MM.1S (cell line): ENCODE results near the gene CREBL2.

Source experiments
- EZH2 ChIP-seq: fragments of 300-600 bp; sonication (generic); optimal IDR thresholded peaks from 2 replicates; pipeline ENCODE3; 2017; ENCODE audit warnings: low read depth, mild to moderate bottlenecking, antibody characterized with exemption, low read length, mixed read lengths
- TF ChIP-seq, protein P1 (sequence below): fragments of 300-600 bp; sonication (generic); IDR thresholded peaks from 2 replicates; pipeline ENCODE4 v1.5.1; 2016; ENCODE audit warnings: antibody characterized with exemption, low read length, mixed read lengths

- TF ChIP-seq, protein P1, sequence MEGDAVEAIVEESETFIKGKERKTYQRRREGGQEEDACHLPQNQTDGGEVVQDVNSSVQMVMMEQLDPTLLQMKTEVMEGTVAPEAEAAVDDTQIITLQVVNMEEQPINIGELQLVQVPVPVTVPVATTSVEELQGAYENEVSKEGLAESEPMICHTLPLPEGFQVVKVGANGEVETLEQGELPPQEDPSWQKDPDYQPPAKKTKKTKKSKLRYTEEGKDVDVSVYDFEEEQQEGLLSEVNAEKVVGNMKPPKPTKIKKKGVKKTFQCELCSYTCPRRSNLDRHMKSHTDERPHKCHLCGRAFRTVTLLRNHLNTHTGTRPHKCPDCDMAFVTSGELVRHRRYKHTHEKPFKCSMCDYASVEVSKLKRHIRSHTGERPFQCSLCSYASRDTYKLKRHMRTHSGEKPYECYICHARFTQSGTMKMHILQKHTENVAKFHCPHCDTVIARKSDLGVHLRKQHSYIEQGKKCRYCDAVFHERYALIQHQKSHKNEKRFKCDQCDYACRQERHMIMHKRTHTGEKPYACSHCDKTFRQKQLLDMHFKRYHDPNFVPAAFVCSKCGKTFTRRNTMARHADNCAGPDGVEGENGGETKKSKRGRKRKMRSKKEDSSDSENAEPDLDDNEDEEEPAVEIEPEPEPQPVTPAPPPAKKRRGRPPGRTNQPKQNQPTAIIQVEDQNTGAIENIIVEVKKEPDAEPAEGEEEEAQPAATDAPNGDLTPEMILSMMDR, result no peak
- TF ChIP-seq EZH2, result no peak
Measured at GRCh38 chr12:12622418-12622817, 10.7 kb downstream of the CREBL2 start.
